Memory B cell (primary cell): ENCODE results near the gene NKIRAS1.
A peak's percentile ranks its signal among the peaks of the same experiment; 100 is the strongest.
"Not testable (repeated sequence)": the region's sequence is repeated elsewhere in the genome, so short reads cannot be mapped to it uniquely, and the experiment has no call there.

Experiments used
- ATAC-seq: fragments of 150-1000 bp; cut with Tn5 transposase; 2 replicates; pipeline ENCODE4 v1.10.0; 2021; ENCODE audit warnings: low read depth, mild to moderate bottlenecking, moderate library complexity
- DNase-seq, 2 donors: peaks; one replicate each; pipeline ENCODE4 v3.0.0; 2022; ENCODE audit warnings: low spot score in 2 of 2
- H3K27ac Mint-ChIP-seq: one replicate; pipeline ENCODE4 v1.8.0; 2022; ENCODE audit warnings: mild to moderate bottlenecking, moderate library complexity, mixed read lengths
- H3K27me3 Mint-ChIP-seq: one replicate; pipeline ENCODE4 v1.8.0; 2022; ENCODE audit warnings: mixed read lengths
- H3K36me3 Mint-ChIP-seq: one replicate; pipeline ENCODE4 v1.8.0; 2022; ENCODE audit warnings: mild to moderate bottlenecking, mixed read lengths
- H3K4me1 Mint-ChIP-seq: one replicate; pipeline ENCODE4 v1.8.0; 2022; ENCODE audit warnings: mixed read lengths
- H3K4me3 Mint-ChIP-seq: one replicate; pipeline ENCODE4 v1.8.0; 2022; ENCODE audit warnings: mild to moderate bottlenecking, moderate library complexity, mixed read lengths
- H3K9me3 Mint-ChIP-seq: one replicate; pipeline ENCODE4 v1.8.0; 2022; ENCODE audit warnings: mixed read lengths

The NKIRAS1 gene

GRCh38 chr3:23879485-23879884 is 37.3 kb downstream of the NKIRAS1 start:
- H3K4me3 Mint-ChIP-seq: no peak overlapping the region
- no peak overlapping the region for H3K27ac Mint-ChIP-seq
- ATAC-seq (no peak), DNase-seq (no peak)
- H3K27me3 Mint-ChIP-seq: no peaks in the 10 kb centered on the region
- H3K36me3 Mint-ChIP-seq: peaks cover 7% of the 10 kb centered on the region
- no peaks in the 10 kb centered on the region for H3K9me3 Mint-ChIP-seq
- H3K4me1 Mint-ChIP-seq: peaks cover 23% of the 10 kb centered on the region

- H3K36me3 Mint-ChIP-seq: peaks cover 7% of the 10 kb centered on the region
- peaks cover 34% of the 10 kb centered on the region for H3K4me1 Mint-ChIP-seq
- no peak overlapping the region for H3K27ac Mint-ChIP-seq
- H3K9me3 Mint-ChIP-seq: no peaks in the 10 kb centered on the region
- no peak overlapping the region for H3K4me3 Mint-ChIP-seq
- DNase-seq (no peak), ATAC-seq (no peak)
- H3K27me3 Mint-ChIP-seq: no peaks in the 10 kb centered on the region
Measured at GRCh38 chr3:23877329-23877980, 39.3 kb downstream of the NKIRAS1 start.

- ATAC-seq (no peak), DNase-seq (no peak)
- H3K4me3 Mint-ChIP-seq: no peak overlapping the region
- H3K4me1 Mint-ChIP-seq: peaks cover 34% of the 10 kb centered on the region
- H3K27ac Mint-ChIP-seq: no peak overlapping the region
- no peaks in the 10 kb centered on the region for H3K27me3 Mint-ChIP-seq
- H3K36me3 Mint-ChIP-seq: peaks cover 7% of the 10 kb centered on the region
- no peaks in the 10 kb centered on the region for H3K9me3 Mint-ChIP-seq
Measured at GRCh38 chr3:23876923-23877322, 39.9 kb downstream of the NKIRAS1 start.

- ATAC-seq: no peak
- peaks cover 31% of the 10 kb centered on the region for H3K4me1 Mint-ChIP-seq
- no peaks in the 10 kb centered on the region for H3K9me3 Mint-ChIP-seq
- H3K27me3 Mint-ChIP-seq: no peaks in the 10 kb centered on the region
- H3K36me3 Mint-ChIP-seq: no peaks in the 10 kb centered on the region
- DNase-seq: no peak
- no peak overlapping the region for H3K27ac Mint-ChIP-seq
- H3K4me3 Mint-ChIP-seq: no peak overlapping the region
Measured at GRCh38 chr3:23875113-23875725, 41.6 kb downstream of the NKIRAS1 start.

- no peaks in the 10 kb centered on the region for H3K9me3 Mint-ChIP-seq
- no peaks in the 10 kb centered on the region for H3K36me3 Mint-ChIP-seq
- no peak for ATAC-seq
- peaks cover 31% of the 10 kb centered on the region for H3K4me1 Mint-ChIP-seq
- H3K4me3 Mint-ChIP-seq: no peak overlapping the region
- H3K27ac Mint-ChIP-seq: peak overlapping the region; percentile 37
- DNase-seq: no peak
- no peaks in the 10 kb centered on the region for H3K27me3 Mint-ChIP-seq
Measured at GRCh38 chr3:23874359-23875112, 42.3 kb downstream of the NKIRAS1 start.

GRCh38 chr3:23873941-23874340 is 42.8 kb downstream of the NKIRAS1 start:
- H3K27me3 Mint-ChIP-seq: no peaks in the 10 kb centered on the region
- ATAC-seq (no peak), DNase-seq (no peak)
- no peaks in the 10 kb centered on the region for H3K36me3 Mint-ChIP-seq
- no peak overlapping the region for H3K4me3 Mint-ChIP-seq
- H3K27ac Mint-ChIP-seq: peak overlapping the region; percentile 37
- H3K4me1 Mint-ChIP-seq: peaks cover 31% of the 10 kb centered on the region
- no peaks in the 10 kb centered on the region for H3K9me3 Mint-ChIP-seq

GRCh38 chr3:23872330-23872729 is 44.5 kb downstream of the NKIRAS1 start:
- Mint-ChIP-seq H3K36me3 (no peaks in the 10 kb centered on the region), H3K9me3 (no peaks in the 10 kb centered on the region), H3K27me3 (no peaks in the 10 kb centered on the region), H3K27ac (no peak overlapping the region), H3K4me3 (no peak overlapping the region), H3K4me1 (peaks cover 32% of the 10 kb centered on the region)
- DNase-seq (no peak), ATAC-seq (no peak)

- peaks cover 28% of the 10 kb centered on the region for H3K4me1 Mint-ChIP-seq
- not testable (repeated sequence) for H3K4me3 Mint-ChIP-seq, H3K9me3 Mint-ChIP-seq, H3K27me3 Mint-ChIP-seq, DNase-seq, H3K27ac Mint-ChIP-seq, ATAC-seq, H3K36me3 Mint-ChIP-seq
Measured at GRCh38 chr3:23871361-23871760, 45.4 kb downstream of the NKIRAS1 start.

GRCh38 chr3:23870663-23871043 is 46.1 kb downstream of the NKIRAS1 start:
- ATAC-seq, H3K4me3 Mint-ChIP-seq, DNase-seq, H3K27ac Mint-ChIP-seq, H3K36me3 Mint-ChIP-seq, H3K9me3 Mint-ChIP-seq, H3K27me3 Mint-ChIP-seq: not testable (repeated sequence)
- H3K4me1 Mint-ChIP-seq: peaks cover 29% of the 10 kb centered on the region

- Mint-ChIP-seq H3K4me3 (no peak overlapping the region), H3K27ac (no peak overlapping the region), H3K27me3 (no peaks in the 10 kb centered on the region), H3K9me3 (no peaks in the 10 kb centered on the region), H3K4me1 (peaks cover 33% of the 10 kb centered on the region), H3K36me3 (no peaks in the 10 kb centered on the region)
- DNase-seq (no peak), ATAC-seq (no peak)
Measured at GRCh38 chr3:23869977-23870662, 46.7 kb downstream of the NKIRAS1 start.

- no peak overlapping the region for H3K27ac Mint-ChIP-seq
Measured at GRCh38 chr3:23867838-23868237, 49.0 kb downstream of the NKIRAS1 start.

GRCh38 chr3:23867400-23867799 is 49.4 kb downstream of the NKIRAS1 start:
- ATAC-seq (no peak), DNase-seq (no peak)
- H3K9me3 Mint-ChIP-seq: no peaks in the 10 kb centered on the region
- H3K27ac Mint-ChIP-seq: no peak overlapping the region
- H3K4me3 Mint-ChIP-seq: no peak overlapping the region
- peaks cover 10% of the 10 kb centered on the region for H3K36me3 Mint-ChIP-seq
- peaks cover 27% of the 10 kb centered on the region for H3K4me1 Mint-ChIP-seq
- no peaks in the 10 kb centered on the region for H3K27me3 Mint-ChIP-seq

More at GRCh38 chr3:23867838-23868237, 49.0 kb downstream of the NKIRAS1 start:
- ATAC-seq: no peak
- H3K36me3 Mint-ChIP-seq: peaks cover 10% of the 10 kb centered on the region
- DNase-seq: no peak
- H3K9me3 Mint-ChIP-seq: no peaks in the 10 kb centered on the region
- no peak overlapping the region for H3K4me3 Mint-ChIP-seq
- peaks cover 27% of the 10 kb centered on the region for H3K4me1 Mint-ChIP-seq
- no peaks in the 10 kb centered on the region for H3K27me3 Mint-ChIP-seq

GRCh38 chr3:23865595-23866396 is 51.0 kb downstream of the NKIRAS1 start:
- peak; percentile 42 for ATAC-seq
- no peak for DNase-seq
- Mint-ChIP-seq H3K27me3 (no peaks in the 10 kb centered on the region), H3K9me3 (no peaks in the 10 kb centered on the region), H3K27ac (peak overlapping the region; percentile 85), H3K4me1 (peaks cover 27% of the 10 kb centered on the region), H3K4me3 (no peak overlapping the region), H3K36me3 (peaks cover 15% of the 10 kb centered on the region)
